Left cardiac atrium (tissue), 4 donors: ENCODE results near the gene USP5. TPM values are rescaled to one million over a fixed set of nuclear protein-coding genes. Genes with fewer than 3 reads are reported as not detected.

ENCODE experiments used
- ATAC-seq, 2 donors: fragments of 200-7000 bp; cut with Tn5 transposase; one replicate each; pipeline ENCODE4 v1.9.1; 2020; ENCODE audit warnings: mild to moderate bottlenecking in 2 of 2, moderate library complexity in 2 of 2
- DNase-seq: peaks from one replicate; pipeline ENCODE4 v3.0.0-alpha.2; 2020
- intact Hi-C, 2 donors: fragments of 100-400 bp; cut with DNase I; formaldehyde crosslinking; loops; one replicate each; pipeline versions ENCODE4 v1.14.1 to v1.15.1; 2022 to 2023
- total RNA-seq, 2 donors: library from RNA; stranded (reverse); fragmentation: NEBNext Ultra II Directional; extraction: Animal tissue kit (Norgen Biotek cat#: 25700); gene quantifications; one replicate each; pipeline ENCODE4 v1.2.1, GENCODE V29; 2021
- donor health status: DM: no; HTN: yes; CAD: no.
- donor health status: DM: no; HTN: yes; CAD: no; lungs with severe emphysema.
- donor health status: DM: yes; HTN: yes; CAD: no.
- donor health status: Dilated cardiomyopathy.

USP5 gene
- total RNA-seq, 2 donors from 2014 or later = 63.4 to 65.4 TPM

DNA sequence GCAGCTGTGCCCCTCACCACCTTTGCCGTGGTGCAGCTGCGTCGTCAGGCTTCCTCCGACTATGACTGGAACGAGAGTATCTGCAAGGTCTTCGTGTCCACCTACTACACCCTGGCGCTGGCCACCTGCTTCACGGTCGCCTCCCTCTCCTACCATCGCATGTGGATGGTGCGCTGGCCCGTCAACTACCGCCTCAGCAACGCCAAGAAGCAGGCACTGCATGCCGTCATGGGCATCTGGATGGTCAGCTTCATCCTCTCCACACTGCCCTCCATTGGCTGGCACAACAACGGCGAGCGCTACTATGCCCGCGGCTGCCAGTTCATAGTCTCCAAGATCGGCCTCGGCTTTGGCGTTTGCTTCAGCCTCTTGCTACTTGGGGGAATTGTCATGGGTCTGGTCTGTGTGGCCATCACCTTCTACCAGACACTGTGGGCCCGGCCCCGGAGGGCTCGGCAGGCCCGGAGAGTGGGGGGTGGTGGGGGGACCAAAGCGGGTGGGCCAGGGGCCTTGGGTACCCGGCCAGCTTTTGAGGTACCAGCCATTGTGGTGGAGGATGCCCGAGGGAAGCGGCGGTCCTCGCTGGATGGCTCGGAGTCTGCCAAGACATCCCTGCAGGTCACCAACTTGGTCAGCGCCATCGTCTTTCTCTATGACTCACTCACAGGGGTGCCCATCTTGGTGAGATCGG, 27.7 kb upstream of the USP5 start:
- no peak for ATAC-seq

DNA sequence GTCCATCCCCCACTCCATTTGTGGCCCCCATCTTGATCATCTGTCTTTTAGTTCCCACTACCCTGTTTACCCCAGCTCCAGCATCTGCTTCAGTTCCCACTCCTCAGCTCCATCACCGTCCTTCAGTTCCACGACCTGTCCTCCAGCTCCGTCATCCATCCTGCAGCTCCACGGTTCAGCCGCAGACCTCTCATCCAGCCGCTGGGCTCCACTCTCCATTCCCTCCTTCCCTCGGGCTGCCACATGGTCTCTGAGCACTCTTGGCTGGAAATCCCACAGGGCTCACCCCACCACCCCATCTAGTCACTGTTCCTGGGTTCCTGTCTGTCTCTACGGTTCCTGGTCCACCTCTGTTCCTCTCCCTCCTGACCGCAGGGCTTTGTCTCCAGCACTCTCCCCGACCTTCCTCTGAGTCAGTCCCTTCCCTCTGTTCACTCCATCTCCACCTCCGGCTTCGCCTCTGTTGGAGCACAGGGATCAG, 27.0 kb upstream of the USP5 start:
- ATAC-seq (no peak), DNase-seq (no peak)
- intact Hi-C loops = loop anchor here (5.0 to 10.0 kb wide), 3 partner anchors 70 to 210 kb away; partner anchors contain the start of gene MLF2 (in 2 of the 2)

More for the DNA sequence above, 27.7 kb upstream of the USP5 start:
- intact Hi-C loops = loop anchor here (10.0 kb wide), 2 partner anchors 69 to 209 kb away; partner anchors contain the start of gene MLF2 (in 1 of the 2)
- no peak for DNase-seq

DNA sequence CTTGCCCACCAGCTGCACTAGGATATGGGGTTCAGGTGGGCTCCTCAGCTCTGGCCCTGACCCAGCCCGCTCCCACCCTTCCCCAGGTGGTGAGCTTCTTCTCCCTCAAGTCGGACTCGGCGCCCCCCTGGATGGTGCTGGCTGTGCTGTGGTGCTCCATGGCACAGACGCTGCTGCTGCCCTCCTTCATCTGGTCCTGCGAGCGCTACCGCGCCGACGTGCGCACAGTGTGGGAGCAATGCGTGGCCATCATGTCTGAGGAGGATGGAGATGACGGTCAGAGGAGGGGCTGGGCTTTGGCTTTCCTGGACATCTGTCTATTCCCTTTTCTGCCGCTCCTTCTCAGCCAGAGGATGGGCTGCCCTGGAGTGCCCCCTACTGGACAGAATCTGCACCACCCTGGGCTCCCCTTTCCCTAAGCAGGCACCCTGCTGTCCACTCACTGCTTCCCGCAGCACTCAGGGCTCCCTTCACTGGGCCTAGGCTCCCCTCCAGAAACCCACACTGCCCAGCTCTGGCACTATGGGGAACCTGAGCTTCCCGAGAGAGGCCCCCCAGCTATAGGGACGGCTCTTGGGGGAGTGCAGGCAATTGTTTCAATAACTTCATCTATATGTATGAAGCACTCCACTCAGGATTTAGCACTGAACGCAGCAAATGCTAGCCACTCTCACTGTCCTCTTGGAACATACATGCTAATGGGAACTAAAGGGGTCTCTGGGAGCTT, 26.4 kb upstream of the USP5 start:
- DNase-seq (peak; percentile 85), ATAC-seq (peak; percentile 53 to 58)
- intact Hi-C loops = loop anchor here (5.0 to 10.0 kb wide), 3 partner anchors 71 to 211 kb away; partner anchors contain the start of gene MLF2 (in 2 of the 2)

DNA sequence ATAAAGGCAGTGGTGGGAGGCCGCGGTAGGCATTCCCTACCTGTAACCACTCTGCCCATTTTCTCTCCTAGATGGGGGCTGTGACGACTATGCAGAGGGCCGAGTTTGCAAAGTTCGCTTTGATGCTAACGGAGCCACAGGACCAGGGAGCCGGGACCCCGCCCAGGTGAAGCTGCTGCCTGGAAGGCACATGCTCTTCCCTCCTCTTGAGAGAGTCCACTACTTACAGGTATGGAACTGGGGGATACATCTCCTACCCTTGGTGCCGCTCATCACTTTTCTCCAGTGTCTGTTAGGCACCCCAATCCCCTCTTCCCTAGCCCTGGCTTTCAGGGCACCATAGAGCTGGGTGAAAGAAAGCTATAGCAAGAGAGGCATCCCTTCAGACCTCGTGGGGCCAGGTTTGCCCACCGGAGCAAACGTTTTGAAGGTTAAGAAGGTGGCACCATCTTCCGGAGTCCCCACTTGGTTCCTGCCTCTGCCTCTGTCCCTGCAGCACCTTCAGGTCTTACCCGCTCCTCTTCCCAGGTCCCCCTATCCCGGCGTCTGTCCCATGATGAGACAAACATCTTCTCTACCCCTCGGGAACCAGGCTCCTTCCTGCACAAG, 25.7 kb upstream of the USP5 start:
- intact Hi-C loops = loop anchor here (5.0 to 10.0 kb wide), 3 partner anchors 71 to 211 kb away; partner anchors contain the start of gene MLF2 (in 2 of the 2)
- DNase-seq (peak; percentile 26), ATAC-seq (no peak)

DNA sequence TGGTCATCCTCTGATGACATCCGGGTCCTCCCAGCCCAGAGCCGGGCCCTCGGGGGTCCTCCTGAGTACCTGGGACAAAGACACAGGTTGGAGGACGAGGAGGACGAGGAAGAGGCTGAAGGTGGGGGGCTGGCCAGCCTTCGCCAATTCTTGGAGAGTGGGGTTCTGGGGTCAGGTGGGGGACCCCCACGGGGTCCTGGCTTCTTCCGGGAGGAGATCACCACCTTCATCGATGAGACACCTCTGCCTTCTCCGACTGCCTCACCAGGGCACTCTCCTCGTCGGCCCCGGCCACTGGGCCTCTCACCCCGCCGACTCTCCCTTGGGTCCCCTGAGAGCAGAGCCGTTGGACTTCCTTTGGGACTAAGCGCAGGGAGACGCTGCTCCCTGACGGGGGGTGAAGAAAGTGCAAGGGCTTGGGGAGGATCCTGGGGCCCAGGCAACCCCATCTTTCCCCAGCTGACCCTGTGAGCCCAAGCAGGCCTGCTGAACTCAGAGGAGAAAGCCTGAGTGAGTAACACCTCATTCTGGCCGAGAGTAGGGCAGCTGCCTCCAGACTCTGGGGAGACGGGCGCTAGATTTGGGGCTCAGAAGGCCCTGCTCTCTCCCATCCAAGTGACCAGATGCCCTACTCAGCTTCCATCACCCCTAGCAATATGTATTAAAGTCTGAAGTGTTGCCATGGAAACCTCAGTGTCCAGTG, 25.1 kb upstream of the USP5 start:
- DNase-seq = peak; percentile 30
- intact Hi-C loops = loop anchor here (5.0 to 10.0 kb wide), 3 partner anchors 72 to 212 kb away; partner anchors contain the start of gene MLF2 (in 2 of the 2)
- ATAC-seq = no peak

DNA sequence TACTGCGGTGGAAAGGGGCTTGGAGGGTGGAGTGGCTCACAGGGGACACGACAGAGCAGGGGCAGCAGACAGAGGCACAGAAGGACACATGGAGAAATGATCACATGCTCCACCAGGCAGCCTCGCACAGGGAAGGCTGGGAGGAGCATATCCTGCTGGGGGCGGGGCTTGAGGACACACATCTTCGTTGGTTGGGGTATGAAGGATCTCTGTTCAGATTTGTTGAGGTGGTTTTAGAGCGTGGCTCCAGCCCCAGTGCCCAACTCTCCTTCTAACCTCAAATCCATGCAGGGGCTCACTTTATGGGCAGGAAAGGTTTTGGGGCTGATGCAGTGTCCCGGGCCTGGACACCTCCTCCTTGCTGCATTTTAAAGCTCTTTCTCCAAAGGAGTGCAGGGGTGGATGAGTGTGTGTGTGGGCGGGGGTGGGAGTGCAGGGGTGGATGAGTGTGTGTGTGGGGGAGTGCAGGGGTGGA, 24.5 kb upstream of the USP5 start:
- intact Hi-C loops = loop anchor here (5.0 to 10.0 kb wide), 3 partner anchors 73 to 213 kb away; partner anchors contain the start of gene MLF2 (in 2 of the 2)
- DNase-seq (peak; percentile 91), ATAC-seq (peak; percentile 53 to 56)

DNA sequence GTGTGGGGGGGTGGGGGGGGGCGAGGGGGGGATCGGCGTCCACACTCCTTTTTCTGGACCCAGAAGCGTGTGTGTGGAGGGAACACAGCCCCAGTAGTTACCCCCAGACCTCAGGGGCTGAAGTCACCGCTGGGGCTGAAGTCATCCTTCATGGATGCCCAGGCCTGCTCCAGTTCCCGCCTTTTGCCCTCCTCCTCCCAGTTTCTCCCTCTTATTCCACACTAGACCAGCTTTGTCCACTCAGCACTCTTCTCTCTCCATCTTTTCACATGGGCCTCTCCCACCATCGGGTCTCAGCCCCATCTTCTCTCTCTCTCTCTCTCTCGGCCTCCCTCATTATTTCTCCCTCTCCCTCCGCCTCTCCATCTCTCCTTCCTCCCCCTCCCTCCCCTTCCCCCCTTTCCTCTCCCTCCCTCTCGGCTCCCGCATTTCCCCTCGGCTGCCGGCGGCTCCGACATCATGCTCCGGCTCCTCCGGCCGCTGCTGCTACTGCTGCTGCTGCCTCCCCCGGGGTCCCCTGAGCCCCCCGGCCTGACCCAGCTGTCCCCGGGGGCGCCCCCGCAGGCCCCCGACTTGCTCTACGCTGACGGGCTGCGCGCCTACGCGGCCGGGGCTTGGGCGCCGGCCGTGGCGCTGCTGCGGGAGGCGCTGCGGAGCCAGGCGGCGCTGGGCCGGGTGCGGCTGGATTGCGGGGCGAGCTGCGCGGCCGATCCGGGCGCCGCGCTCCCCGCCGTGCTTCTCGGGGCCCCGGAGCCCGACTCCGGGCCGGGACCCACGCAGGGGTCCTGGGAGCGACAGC, 23.8 kb upstream of the USP5 start, which contains the start of gene P3H3:
P3H3 (plus strand) TSS at position 426 of the 799 bp plus-strand sequence; CDS start at position 460, 34 bp downstream.
- DNase-seq (peak; percentile 41), ATAC-seq (peak; percentile 21 to 23)
- intact Hi-C loops = loop anchor here (5.0 to 10.0 kb wide), 3 partner anchors 73 to 213 kb away; partner anchors contain the start of gene MLF2 (in 2 of the 2)

DNA sequence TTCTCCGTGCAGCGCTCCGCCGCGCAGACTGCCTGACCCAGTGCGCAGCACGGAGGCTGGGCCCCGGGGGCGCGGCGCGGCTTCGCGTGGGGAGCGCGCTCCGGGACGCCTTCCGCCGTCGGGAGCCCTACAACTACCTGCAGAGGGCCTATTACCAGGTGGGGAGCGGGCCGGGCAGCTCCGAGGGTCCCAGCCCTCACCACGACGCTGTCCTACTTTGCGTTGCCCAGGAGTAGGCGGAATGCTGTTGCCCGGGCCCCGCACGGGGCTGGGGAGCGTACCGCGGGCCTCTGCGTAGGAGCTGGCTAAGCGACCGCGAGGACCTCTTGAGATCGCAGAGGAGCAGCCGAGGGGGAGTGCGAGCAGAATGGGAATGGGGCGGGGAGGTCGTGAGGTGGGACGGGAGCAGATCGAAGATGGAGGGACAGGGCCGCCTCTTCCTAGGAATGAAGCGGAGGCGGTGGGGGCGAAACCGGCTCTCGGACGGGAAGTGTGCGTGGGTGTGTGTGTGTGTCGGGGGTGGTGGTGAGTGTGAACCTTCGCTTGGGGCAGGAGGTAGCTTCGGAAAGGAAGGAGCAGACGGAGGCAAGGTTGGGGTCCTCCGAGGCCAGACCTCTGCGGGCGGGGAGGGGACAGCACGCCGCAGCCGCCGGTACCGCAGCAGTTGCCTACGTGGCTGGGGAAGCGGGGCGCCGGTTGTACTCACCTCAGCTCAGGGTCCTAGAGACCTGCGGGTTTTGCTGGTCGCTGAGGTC, 23.0 kb upstream of the USP5 start:
- ATAC-seq (peak; percentile 37 to 42), DNase-seq (peak; percentile 63)
- intact Hi-C loops = loop anchor here (5.0 to 10.0 kb wide), 3 partner anchors 74 to 214 kb away; partner anchors contain the start of gene MLF2 (in 2 of the 2)

DNA sequence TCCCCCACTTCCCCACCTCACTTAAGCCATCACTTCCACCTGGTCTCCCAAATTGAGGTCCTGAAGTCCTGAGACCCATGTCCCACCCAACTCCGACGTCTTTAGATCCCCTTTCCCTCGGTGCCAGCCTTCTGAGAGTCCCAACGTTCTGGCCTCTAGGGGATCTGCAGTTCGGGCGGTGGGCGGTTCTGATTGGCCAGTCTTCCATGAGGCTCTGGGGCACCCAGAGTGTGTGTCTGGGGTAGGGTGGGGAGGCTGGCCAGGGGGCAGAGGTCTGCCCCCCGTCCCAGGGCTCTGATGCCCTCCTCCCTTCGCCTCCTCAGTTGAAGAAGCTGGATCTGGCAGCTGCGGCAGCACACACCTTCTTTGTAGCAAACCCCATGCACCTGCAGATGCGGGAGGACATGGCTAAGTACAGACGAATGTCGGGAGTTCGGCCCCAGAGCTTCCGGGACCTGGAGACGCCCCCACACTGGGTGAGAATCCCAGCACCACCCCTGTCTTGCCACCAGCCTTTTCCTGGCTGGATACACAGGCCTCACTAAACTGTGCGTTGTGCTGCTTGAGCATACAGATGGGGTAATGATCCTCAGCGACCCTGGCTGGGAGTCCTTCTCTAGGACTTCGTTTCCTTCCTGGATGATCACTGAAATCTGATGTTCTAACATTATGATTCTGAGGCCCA, 22.3 kb upstream of the USP5 start:
- no peak for DNase-seq
- intact Hi-C loops = loop anchor here (5.0 to 10.0 kb wide), 3 partner anchors 75 to 215 kb away; partner anchors contain the start of gene MLF2 (in 2 of the 2)
- ATAC-seq = peak; percentile 3 to 7

DNA sequence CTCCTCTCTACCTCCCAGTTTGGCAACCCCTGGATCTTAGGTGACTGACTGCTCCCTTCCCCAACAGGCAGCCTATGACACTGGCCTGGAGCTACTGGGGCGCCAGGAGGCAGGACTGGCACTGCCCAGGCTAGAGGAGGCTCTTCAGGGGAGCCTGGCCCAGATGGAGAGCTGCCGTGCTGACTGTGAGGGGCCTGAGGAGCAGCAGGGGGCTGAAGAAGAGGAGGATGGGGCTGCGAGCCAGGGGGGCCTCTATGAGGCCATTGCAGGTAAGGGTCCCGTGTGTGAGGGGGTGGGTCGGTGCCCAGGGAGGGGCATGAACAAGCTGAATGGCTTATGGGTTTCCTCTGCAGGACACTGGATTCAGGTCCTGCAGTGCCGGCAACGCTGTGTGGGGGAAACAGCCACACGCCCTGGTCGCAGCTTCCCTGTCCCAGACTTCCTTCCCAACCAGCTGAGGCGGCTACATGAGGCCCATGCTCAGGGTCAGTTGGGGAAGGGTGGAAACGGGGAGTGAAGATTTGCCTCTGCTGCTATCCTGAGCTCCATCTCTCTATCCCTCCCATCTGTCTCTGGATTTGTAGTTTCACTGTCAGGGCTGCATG, 21.6 kb upstream of the USP5 start:
- ATAC-seq (no peak), DNase-seq (no peak)
- intact Hi-C loops = no loop called here

DNA sequence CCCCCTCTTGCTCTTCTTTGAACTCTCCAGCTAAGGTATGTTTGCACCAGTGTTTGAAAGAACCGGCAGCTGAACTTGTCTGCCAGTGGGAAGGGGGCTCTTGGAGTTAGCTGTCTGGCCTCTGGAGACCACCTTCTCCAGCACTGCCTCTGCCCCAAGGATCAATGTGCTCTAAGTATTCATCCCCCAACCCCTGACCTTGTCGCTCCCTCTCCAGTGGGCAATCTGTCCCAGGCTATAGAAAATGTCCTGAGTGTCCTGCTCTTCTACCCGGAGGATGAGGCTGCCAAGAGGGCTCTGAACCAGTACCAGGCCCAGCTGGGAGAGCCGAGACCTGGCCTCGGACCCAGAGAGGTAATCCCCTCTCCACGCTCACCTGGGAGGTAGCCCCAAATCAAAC, 21.0 kb upstream of the USP5 start:
- no peak for ATAC-seq
- intact Hi-C loops = no loop called here
- DNase-seq = no peak

DNA sequence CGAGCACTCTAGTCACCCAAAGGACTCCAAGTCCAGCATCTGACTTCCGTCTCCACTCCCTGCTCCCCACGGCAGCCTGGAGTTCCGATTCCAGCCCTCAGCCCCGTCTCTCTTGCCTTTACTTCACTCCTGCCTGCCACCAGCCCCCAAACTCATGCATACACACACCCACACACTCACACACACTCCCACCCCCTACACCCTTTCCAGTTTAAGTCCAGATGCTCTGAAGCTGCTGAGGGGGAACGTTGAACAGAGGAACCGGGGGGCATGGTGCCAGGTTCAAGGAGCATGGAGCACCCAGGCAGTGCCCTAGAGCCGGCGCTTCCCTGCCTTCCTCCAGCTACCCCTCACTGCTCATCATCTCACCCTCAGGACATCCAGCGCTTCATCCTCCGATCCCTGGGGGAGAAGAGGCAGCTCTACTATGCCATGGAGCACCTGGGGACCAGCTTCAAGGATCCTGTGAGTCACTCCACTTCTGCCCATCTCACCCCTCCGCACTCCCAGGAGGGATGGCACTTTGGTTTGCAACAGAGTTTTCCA, 20.4 kb upstream of the USP5 start:
- ATAC-seq (no peak), DNase-seq (no peak)
- intact Hi-C loops = no loop called here

DNA sequence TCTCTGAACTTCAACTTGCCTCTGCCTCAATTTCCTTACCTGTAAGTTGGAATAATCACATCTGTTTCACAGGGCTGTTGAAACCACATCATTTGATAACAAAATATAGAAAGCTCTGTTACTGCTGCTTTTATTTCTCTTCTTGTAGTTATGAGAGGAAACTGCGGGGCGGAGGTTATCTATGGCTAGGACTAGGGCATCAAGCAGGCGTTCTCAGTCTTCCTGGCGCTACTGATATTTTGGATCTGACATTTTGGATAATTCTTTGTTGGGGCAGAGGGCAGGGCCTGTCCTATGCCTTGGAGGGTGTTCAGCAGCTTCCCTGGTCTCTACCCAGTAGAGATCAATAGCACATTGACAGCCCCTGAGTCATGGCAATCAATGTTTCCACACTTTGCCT, 19.8 kb upstream of the USP5 start:
- ATAC-seq (no peak), DNase-seq (no peak)
- intact Hi-C loops = no loop called here

DNA sequence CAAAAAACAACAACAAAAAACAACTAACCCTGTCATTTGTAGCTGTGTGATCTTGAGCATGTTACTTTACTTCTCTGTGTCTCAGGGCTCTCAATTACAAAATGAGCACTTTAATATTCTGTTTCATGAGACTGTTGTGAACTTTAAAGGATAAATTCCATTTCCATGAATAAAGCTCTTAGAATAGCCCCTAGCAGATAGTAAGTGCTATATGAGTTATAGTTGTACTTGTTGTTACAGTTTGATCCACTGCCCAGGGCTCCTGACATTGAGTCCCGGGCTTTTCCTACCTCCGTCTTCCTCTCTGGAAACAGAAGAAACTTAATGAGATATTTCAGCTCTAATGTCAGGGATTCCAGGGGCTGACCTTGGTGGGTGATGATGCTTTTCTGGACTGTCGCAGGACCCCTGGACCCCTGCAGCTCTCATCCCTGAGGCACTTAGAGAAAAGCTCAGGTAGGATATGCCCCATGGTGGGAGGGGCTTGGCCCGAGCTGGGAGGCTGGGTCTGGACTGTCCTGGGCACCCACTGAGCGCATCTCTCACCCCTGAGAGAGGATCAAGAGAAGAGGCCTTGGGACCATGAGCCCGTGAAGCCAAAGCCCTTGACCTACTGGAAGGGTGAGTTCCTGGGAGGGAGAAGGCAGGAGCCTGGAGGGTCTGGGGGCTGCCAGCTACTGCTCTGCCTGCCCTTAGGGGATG, 18.6 kb upstream of the USP5 start:
- peak; percentile 12 to 16 for ATAC-seq
- DNase-seq = no peak
- intact Hi-C loops = no loop called here

DNA sequence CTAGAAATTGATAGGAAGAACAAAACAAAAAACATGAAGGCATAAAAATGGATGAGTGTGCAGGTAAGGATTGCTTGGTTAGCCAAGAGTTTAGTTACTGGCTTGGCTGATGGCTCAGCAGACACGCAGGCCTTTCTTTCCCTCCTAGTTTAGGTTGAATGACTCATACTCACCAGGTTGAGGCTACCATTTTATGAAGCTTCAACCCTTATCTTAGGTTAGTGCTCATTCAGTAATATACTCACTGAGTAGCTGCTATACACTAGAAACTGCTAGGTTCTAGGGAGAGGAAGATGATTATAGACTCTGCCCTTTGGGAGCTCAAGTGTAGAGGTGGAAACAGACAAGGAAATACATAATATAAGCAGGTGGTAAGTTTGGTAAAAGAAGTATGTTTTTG, 17.7 kb upstream of the USP5 start:
- ATAC-seq (no peak), DNase-seq (no peak)

More for the DNA sequence above, 17.7 kb upstream of the USP5 start:
- intact Hi-C loops = no loop called here
